Chondrocyte (in vitro differentiated cells): ENCODE measurements around the gene KLHL18. TPM values are rescaled to one million over a fixed set of nuclear protein-coding genes. Genes with fewer than 3 reads are reported as not detected.
"Not testable (repeated sequence)": the region's sequence is repeated elsewhere in the genome, so short reads cannot be mapped to it uniquely, and the experiment has no call there.

Experiments used
- DNase-seq: peaks from one replicate; pipeline ENCODE4 v3.0.0; 2021; ENCODE audit warnings: mixed read lengths, low spot score
- H3K27ac Mint-ChIP-seq: one replicate; pipeline ENCODE4 v1.8.0; 2021; ENCODE audit warnings: mild to moderate bottlenecking, moderate library complexity, mixed read lengths; ENCODE audit not compliant: unreplicated experiment
- H3K27me3 Mint-ChIP-seq: 2 replicates; pipeline ENCODE4 v1.8.0; 2021; ENCODE audit warnings: low read depth, mixed read lengths
- H3K36me3 Mint-ChIP-seq: 2 replicates; pipeline ENCODE4 v1.8.0; 2021; ENCODE audit warnings: low read depth, mixed read lengths
- H3K4me1 Mint-ChIP-seq: 2 replicates; pipeline ENCODE4 v1.8.0; 2021; ENCODE audit warnings: low read depth, mild to moderate bottlenecking, mixed read lengths
- H3K4me3 Mint-ChIP-seq: one replicate; pipeline ENCODE4 v1.8.0; 2021; ENCODE audit warnings: mild to moderate bottlenecking, moderate library complexity, mixed read lengths; ENCODE audit not compliant: unreplicated experiment
- H3K9me3 Mint-ChIP-seq: 2 replicates; pipeline ENCODE4 v1.8.0; 2021; ENCODE audit warnings: low read depth, mixed read lengths
- CTCF ChIP-seq: fragments of 200-600 bp; sonication (generic); IDR thresholded peaks from 2 replicates; pipeline ENCODE4 v1.5.0; 2021; ENCODE audit warnings: antibody characterized with exemption, mild to moderate bottlenecking, moderate library complexity
- total RNA-seq: library from RNA; stranded (reverse); gene quantifications from 3 replicates; pipeline ENCODE4 v1.2.1, GENCODE V29; 2021

KLHL18 gene
- total RNA-seq, 1 donor from 2014 or later, result 31.9 TPM

GRCh38 chr3:47288966-47289910, 6.5 kb downstream of the KLHL18 start:
- H3K27ac Mint-ChIP-seq, result no peak overlapping the region
- H3K36me3 Mint-ChIP-seq, result peaks cover 2% of the 10 kb centered on the region
- no peak for TF ChIP-seq CTCF
- no peaks in the 10 kb centered on the region for H3K9me3 Mint-ChIP-seq
- no peaks in the 10 kb centered on the region for H3K27me3 Mint-ChIP-seq
- no peak for DNase-seq
- H3K4me1 Mint-ChIP-seq, result peaks cover 11% of the 10 kb centered on the region
- no peak overlapping the region for H3K4me3 Mint-ChIP-seq

GRCh38 chr3:47291158-47291753, 8.5 kb downstream of the KLHL18 start:
- no peaks in the 10 kb centered on the region for H3K27me3 Mint-ChIP-seq

GRCh38 chr3:47291754-47292420, 9.1 kb downstream of the KLHL18 start:
- H3K9me3 Mint-ChIP-seq, H3K27ac Mint-ChIP-seq, DNase-seq, H3K4me1 Mint-ChIP-seq, H3K36me3 Mint-ChIP-seq, H3K4me3 Mint-ChIP-seq, H3K27me3 Mint-ChIP-seq: not testable (repeated sequence)

More at GRCh38 chr3:47291158-47291753, 8.5 kb downstream of the KLHL18 start:
- no peaks in the 10 kb centered on the region for H3K9me3 Mint-ChIP-seq
- H3K36me3 Mint-ChIP-seq, result peaks cover 2% of the 10 kb centered on the region
- DNase-seq, result no peak
- H3K27ac Mint-ChIP-seq, result no peak overlapping the region
- H3K4me1 Mint-ChIP-seq, result no peaks in the 10 kb centered on the region
- no peak overlapping the region for H3K4me3 Mint-ChIP-seq
- TF ChIP-seq CTCF, result no peak

- H3K36me3 Mint-ChIP-seq, result peaks cover 2% of the 10 kb centered on the region
- no peaks in the 10 kb centered on the region for H3K9me3 Mint-ChIP-seq
- no peak for DNase-seq
- no peak for TF ChIP-seq CTCF
- no peak overlapping the region for H3K27ac Mint-ChIP-seq
- H3K4me1 Mint-ChIP-seq, result no peaks in the 10 kb centered on the region
- H3K4me3 Mint-ChIP-seq, result no peak overlapping the region
- H3K27me3 Mint-ChIP-seq, result no peaks in the 10 kb centered on the region
These were observed 11.1 kb downstream of the KLHL18 start for GRCh38 chr3:47293822-47294221.

GRCh38 chr3:47294392-47294791, 11.6 kb downstream of the KLHL18 start:
- Mint-ChIP-seq H3K4me1 (no peaks in the 10 kb centered on the region), H3K27me3 (no peaks in the 10 kb centered on the region), H3K36me3 (peaks cover 2% of the 10 kb centered on the region), H3K4me3 (no peak overlapping the region), H3K27ac (no peak overlapping the region), H3K9me3 (no peaks in the 10 kb centered on the region)
- DNase-seq, result no peak
- no peak for TF ChIP-seq CTCF
